Mesothelial cell of epicardium (in vitro differentiated cells): ENCODE data around the gene BASP1. TPM values are rescaled to one million over a fixed set of nuclear protein-coding genes. Genes with fewer than 3 reads are reported as not detected.
"Not testable (repeated sequence)": the region's sequence is repeated elsewhere in the genome, so short reads cannot be mapped to it uniquely, and the experiment has no call there.

Experiments
- DNase-seq, 2 experiments: peaks; one replicate each; pipeline ENCODE4 v3.0.0; 2021; ENCODE audit warnings: low spot score in 2 of 2; ENCODE audit not compliant: unreplicated experiment in 2 of 2
- H3K27ac Mint-ChIP-seq: 2 replicates; pipeline ENCODE4 v1.8.0; 2021; ENCODE audit warnings: mixed read lengths
- H3K27me3 Mint-ChIP-seq: 2 replicates; pipeline ENCODE4 v1.8.0; 2021; ENCODE audit warnings: low read depth, mixed read lengths
- H3K36me3 Mint-ChIP-seq: 2 replicates; pipeline ENCODE4 v1.8.0; 2021; ENCODE audit warnings: mixed read lengths
- H3K4me1 Mint-ChIP-seq: 2 replicates; pipeline ENCODE4 v1.8.0; 2021; ENCODE audit warnings: mixed read lengths
- H3K4me3 Mint-ChIP-seq: 2 replicates; pipeline ENCODE4 v1.8.0; 2021; ENCODE audit warnings: mild to moderate bottlenecking, moderate library complexity, mixed read lengths
- H3K9me3 Mint-ChIP-seq: 2 replicates; pipeline ENCODE4 v1.8.0; 2021; ENCODE audit warnings: mixed read lengths
- CTCF ChIP-seq: fragments of 200-600 bp; sonication (generic); IDR thresholded peaks from one replicate; pipeline ENCODE4 v1.5.0; 2021; ENCODE audit warnings: antibody characterized with exemption; ENCODE audit not compliant: unreplicated experiment
- total RNA-seq: library from RNA; stranded (reverse); gene quantifications from 3 replicates; pipeline ENCODE4 v1.2.1, GENCODE V29; 2021

BASP1 gene
- total RNA-seq, 1 donor from 2014 or later, result 140 TPM

GRCh38 chr5:17257705-17258273 lies 40.4 kb downstream of the BASP1 start:
- DNase-seq, result no peak
- H3K4me1 Mint-ChIP-seq, result peaks cover 22% of the 10 kb centered on the region
- H3K4me3 Mint-ChIP-seq, result no peak overlapping the region
- H3K27me3 Mint-ChIP-seq, result no peaks in the 10 kb centered on the region
- peaks cover 47% of the 10 kb centered on the region for H3K36me3 Mint-ChIP-seq
- H3K27ac Mint-ChIP-seq, result peak overlapping the region; percentile 39
- no peak for TF ChIP-seq CTCF
- H3K9me3 Mint-ChIP-seq, result peaks cover 22% of the 10 kb centered on the region

- Mint-ChIP-seq H3K27me3 (no peaks in the 10 kb centered on the region), H3K4me3 (no peak overlapping the region), H3K4me1 (peaks cover 22% of the 10 kb centered on the region), H3K36me3 (peaks cover 48% of the 10 kb centered on the region), H3K27ac (no peak overlapping the region), H3K9me3 (peaks cover 22% of the 10 kb centered on the region)
- no peak for DNase-seq
- TF ChIP-seq CTCF, result no peak
These were observed 41.0 kb downstream of the BASP1 start for GRCh38 chr5:17258431-17258830.

GRCh38 chr5:17259012-17259411 lies 41.6 kb downstream of the BASP1 start:
- DNase-seq, H3K27ac Mint-ChIP-seq, H3K27me3 Mint-ChIP-seq, H3K4me3 Mint-ChIP-seq: not testable (repeated sequence)
- H3K9me3 Mint-ChIP-seq, result peaks cover 22% of the 10 kb centered on the region
- peaks cover 22% of the 10 kb centered on the region for H3K4me1 Mint-ChIP-seq
- H3K36me3 Mint-ChIP-seq, result peaks cover 51% of the 10 kb centered on the region

- H3K36me3 Mint-ChIP-seq, result peaks cover 46% of the 10 kb centered on the region
- no peak for TF ChIP-seq CTCF
- no peaks in the 10 kb centered on the region for H3K27me3 Mint-ChIP-seq
- H3K9me3 Mint-ChIP-seq, result peaks cover 22% of the 10 kb centered on the region
- DNase-seq, result no peak
- H3K4me3 Mint-ChIP-seq, result no peak overlapping the region
- no peak overlapping the region for H3K27ac Mint-ChIP-seq
- peaks cover 22% of the 10 kb centered on the region for H3K4me1 Mint-ChIP-seq
These were observed 42.3 kb downstream of the BASP1 start for GRCh38 chr5:17259630-17260257.

- H3K27ac Mint-ChIP-seq, result no peak overlapping the region
- TF ChIP-seq CTCF, result no peak
- H3K4me3 Mint-ChIP-seq, result no peak overlapping the region
- no peaks in the 10 kb centered on the region for H3K27me3 Mint-ChIP-seq
- H3K4me1 Mint-ChIP-seq, result peaks cover 22% of the 10 kb centered on the region
- H3K9me3 Mint-ChIP-seq, result peaks cover 22% of the 10 kb centered on the region
- H3K36me3 Mint-ChIP-seq, result peaks cover 51% of the 10 kb centered on the region
- no peak for DNase-seq
These were observed 43.1 kb downstream of the BASP1 start for GRCh38 chr5:17260549-17260948.

GRCh38 chr5:17261075-17261474 lies 43.6 kb downstream of the BASP1 start:
- no peak overlapping the region for H3K27ac Mint-ChIP-seq
- no peak for DNase-seq
- H3K4me1 Mint-ChIP-seq, result peaks cover 20% of the 10 kb centered on the region
- no peak for TF ChIP-seq CTCF
- H3K4me3 Mint-ChIP-seq, result no peak overlapping the region
- H3K9me3 Mint-ChIP-seq, result peaks cover 22% of the 10 kb centered on the region
- H3K36me3 Mint-ChIP-seq, result peaks cover 51% of the 10 kb centered on the region
- no peaks in the 10 kb centered on the region for H3K27me3 Mint-ChIP-seq
